Uterus (tissue), 4 donors: ENCODE results near the gene BICD1. TPM values are rescaled to one million over a fixed set of nuclear protein-coding genes. Genes with fewer than 3 reads are reported as not detected.

Experiments used
- DNase-seq, 2 donors: peaks; one replicate each; pipeline ENCODE4 v3.0.0-alpha.2; 2019 to 2020
- H3K27ac ChIP-seq, 2 donors: fragments of 200-600 bp; sonication (generic); 1 replicate in 1 of 2; 2 replicates in 1 of 2; pipeline ENCODE4 v1.5.1; 2016 to 2018
- H3K27me3 ChIP-seq, 2 donors: fragments of 200-600 bp; sonication (generic); one replicate each; pipeline ENCODE4 v1.5.1; 2018 to 2019; ENCODE audit warnings: control low read depth in 1 of 2
- H3K36me3 ChIP-seq, 2 donors: fragments of 200-600 bp; sonication (generic); one replicate each; pipeline ENCODE4 v1.5.1; 2019; ENCODE audit warnings: control low read depth in 1 of 2
- H3K4me1 ChIP-seq, 2 donors: fragments of 200-600 bp; sonication (generic); one replicate each; pipeline ENCODE4 v1.5.1; 2018 to 2019; ENCODE audit warnings: control low read depth in 1 of 2
- H3K4me3 ChIP-seq, 2 donors: fragments of 200-600 bp; sonication (generic); 1 replicate in 1 of 2; 2 replicates in 1 of 2; pipeline ENCODE4 v1.5.1; 2018 to 2019; ENCODE audit warnings: mild to moderate bottlenecking in 1 of 2
- H3K9me3 ChIP-seq, 2 donors: fragments of 200-600 bp; sonication (generic); one replicate each; pipeline ENCODE4 v1.5.1; 2019; ENCODE audit warnings: control low read depth in 1 of 2
- POLR2A ChIP-seq, 2 donors: fragments of 450-650 bp; IDR thresholded peaks; one replicate each; pipeline ENCODE4 v1.6.1; 2016; ENCODE audit warnings: antibody characterized with exemption in 2 of 2, mild to moderate bottlenecking in 1 of 2, moderate library complexity in 1 of 2
- intact Hi-C: fragments of 100-400 bp; cut with DNase I; formaldehyde crosslinking; loops from one replicate; pipeline ENCODE4 v1.15.1; 2023; ENCODE audit warnings: low total_unique reads
- total RNA-seq, 4 donors: library from RNA; depleted of rRNA in 3 of 4; stranded (reverse); fragments of >200 nt in 3 of 4; gene quantifications; one replicate each; pipeline versions ENCODE4 v1.1.0 to v1.2.4, GENCODE V29; 2014 to 2023
- TF ChIP-seq, protein P1 (sequence below), 4 experiments: fragments of 200-600 bp in 2 of 4; fragments of 450-650 bp in 2 of 4; sonication (generic) in 2 of 4; IDR thresholded peaks; one replicate each; pipeline ENCODE4 v1.5.1; 2016 to 2019; ENCODE audit warnings: antibody characterized with exemption in 4 of 4, mild to moderate bottlenecking in 2 of 4, moderate library complexity in 1 of 4
- donor health status: DM: yes; HTN: yes; CAD: no.

Gene BICD1
- total RNA-seq, 4 donors from 2014 or later: 19.4 to 219 (median 40.9) TPM

DNA sequence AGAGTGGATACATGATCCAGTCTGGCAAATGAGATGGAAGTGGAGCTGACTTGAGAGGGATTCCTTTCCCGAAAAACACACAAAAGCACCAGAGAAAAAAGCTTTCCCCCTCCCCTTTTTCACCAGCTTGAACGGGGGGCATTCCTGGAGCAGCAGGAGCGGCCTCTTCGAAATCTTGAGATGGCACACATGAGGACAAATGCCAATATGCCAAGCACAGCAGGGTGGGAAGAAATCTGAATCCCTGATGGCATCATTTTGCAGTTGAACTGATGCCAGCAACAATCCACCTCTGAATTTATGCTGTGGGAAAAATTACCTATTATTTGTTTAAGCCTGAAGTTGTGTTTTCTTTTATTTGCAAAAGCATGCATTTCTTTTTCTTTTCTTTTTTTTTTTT is 29.7 kb upstream of the BICD1 start:
- Histone ChIP-seq H3K9me3 (no peaks in the 10 kb centered on the region), H3K4me1 (no peaks in the 10 kb centered on the region), H3K27ac (no peak overlapping the region), H3K27me3 (no peaks in the 10 kb centered on the region), H3K36me3 (no peaks in the 10 kb centered on the region), H3K4me3 (no peak overlapping the region)
- DNase-seq: no peak
- intact Hi-C loops: no loop called here
- TF ChIP-seq, protein P1, sequence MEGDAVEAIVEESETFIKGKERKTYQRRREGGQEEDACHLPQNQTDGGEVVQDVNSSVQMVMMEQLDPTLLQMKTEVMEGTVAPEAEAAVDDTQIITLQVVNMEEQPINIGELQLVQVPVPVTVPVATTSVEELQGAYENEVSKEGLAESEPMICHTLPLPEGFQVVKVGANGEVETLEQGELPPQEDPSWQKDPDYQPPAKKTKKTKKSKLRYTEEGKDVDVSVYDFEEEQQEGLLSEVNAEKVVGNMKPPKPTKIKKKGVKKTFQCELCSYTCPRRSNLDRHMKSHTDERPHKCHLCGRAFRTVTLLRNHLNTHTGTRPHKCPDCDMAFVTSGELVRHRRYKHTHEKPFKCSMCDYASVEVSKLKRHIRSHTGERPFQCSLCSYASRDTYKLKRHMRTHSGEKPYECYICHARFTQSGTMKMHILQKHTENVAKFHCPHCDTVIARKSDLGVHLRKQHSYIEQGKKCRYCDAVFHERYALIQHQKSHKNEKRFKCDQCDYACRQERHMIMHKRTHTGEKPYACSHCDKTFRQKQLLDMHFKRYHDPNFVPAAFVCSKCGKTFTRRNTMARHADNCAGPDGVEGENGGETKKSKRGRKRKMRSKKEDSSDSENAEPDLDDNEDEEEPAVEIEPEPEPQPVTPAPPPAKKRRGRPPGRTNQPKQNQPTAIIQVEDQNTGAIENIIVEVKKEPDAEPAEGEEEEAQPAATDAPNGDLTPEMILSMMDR (IDR thresholded peaks at IDR 0.05): no peak
- no peak for TF ChIP-seq POLR2A (IDR thresholded peaks at IDR 0.05)

DNA sequence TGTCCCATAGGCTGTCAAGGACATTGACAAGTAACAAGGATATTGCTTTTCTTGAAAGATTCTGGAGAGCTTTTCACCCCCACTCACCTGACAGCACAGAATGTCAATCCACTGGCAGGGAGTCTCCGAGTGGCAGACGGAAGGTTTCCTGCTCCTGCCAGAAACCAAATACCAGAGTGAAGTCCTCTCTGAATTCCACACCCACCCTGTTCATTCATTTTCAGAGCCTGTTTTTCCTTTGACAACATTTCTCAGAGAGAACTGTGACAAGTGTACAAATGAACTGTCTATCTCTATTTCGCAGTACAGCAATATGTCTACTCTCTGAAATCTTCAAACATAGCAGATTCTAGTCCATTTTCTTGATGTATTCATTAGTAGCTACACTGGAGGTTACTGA is 26.2 kb upstream of the BICD1 start:
- H3K27ac ChIP-seq: no peak overlapping the region
- H3K4me1 ChIP-seq: no peaks in the 10 kb centered on the region
- H3K4me3 ChIP-seq: no peak overlapping the region
- H3K9me3 ChIP-seq: no peaks in the 10 kb centered on the region
- DNase-seq: no peak
- intact Hi-C loops: no loop called here
- no peaks in the 10 kb centered on the region for H3K36me3 ChIP-seq
- TF ChIP-seq, protein P1 (IDR thresholded peaks at IDR 0.05): no peak
- TF ChIP-seq POLR2A (IDR thresholded peaks at IDR 0.05): no peak
- no peaks in the 10 kb centered on the region for H3K27me3 ChIP-seq

DNA sequence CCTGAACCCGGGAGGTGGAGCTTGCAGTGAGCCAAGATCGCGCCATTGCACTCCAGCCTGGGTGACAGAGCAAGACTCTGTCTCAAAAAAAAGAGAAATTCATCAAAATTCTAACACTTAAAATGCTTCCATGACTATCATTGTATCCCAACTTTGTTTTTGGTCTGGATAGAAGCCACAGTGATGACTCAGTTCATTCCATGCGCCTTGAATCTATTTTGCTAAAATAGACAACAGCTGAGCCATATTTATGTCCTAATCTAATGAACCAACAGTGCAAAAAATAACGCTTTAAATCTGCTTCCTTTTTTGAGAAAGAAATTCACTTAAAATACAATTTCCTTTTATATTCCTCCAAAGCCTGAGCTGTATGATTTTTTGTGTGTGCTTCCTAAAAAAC is 23.2 kb upstream of the BICD1 start:
- no peak for TF ChIP-seq POLR2A (IDR thresholded peaks at IDR 0.05)
- TF ChIP-seq, protein P1 (IDR thresholded peaks at IDR 0.05): no peak
- no peaks in the 10 kb centered on the region for H3K27me3 ChIP-seq
- no peak for DNase-seq
- H3K27ac ChIP-seq: peak overlapping the region; percentile 30 to 55
- H3K36me3 ChIP-seq: no peaks in the 10 kb centered on the region
- no peaks in the 10 kb centered on the region for H3K4me1 ChIP-seq
- intact Hi-C loops: no loop called here
- no peaks in the 10 kb centered on the region for H3K9me3 ChIP-seq
- no peak overlapping the region for H3K4me3 ChIP-seq

DNA sequence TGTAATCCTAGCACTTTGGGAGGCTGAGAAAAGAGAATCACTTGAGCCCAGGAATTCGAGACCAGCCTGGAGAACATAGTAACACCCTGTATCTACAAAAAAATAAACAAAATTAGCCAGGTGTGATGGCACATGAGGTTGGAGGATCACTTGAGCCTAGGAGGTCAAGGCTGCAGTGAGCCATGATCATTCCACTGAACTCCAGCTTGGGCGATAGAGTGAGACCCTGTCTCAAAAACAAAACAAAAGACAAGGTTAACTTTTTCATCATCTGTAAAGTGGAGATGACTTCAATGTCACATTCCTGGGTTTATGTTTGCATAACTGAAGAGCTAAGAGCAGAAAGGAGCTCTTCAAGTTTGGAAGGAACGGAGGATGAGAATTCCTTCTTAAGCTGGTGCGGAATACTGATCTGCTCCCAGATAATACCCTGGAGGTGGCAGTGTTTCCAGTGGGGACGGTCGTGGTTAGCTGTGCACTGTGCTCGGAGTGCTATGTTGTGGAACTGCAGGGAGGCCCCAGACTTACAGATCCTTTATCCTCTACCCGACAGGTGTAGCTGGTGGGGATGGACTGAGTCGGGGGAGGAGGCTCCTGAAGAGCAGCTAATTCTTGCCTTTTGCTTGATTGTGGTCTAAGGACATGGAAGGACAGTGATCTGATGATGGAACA is 22.5 kb upstream of the BICD1 start:
- DNase-seq: no peak
- Histone ChIP-seq H3K9me3 (no peaks in the 10 kb centered on the region), H3K4me1 (no peaks in the 10 kb centered on the region), H3K36me3 (no peaks in the 10 kb centered on the region), H3K27ac (peak overlapping the region; percentile 30 to 55), H3K27me3 (no peaks in the 10 kb centered on the region), H3K4me3 (no peak overlapping the region)
- intact Hi-C loops: no loop called here
- TF ChIP-seq POLR2A (IDR thresholded peaks at IDR 0.05): no peak
- TF ChIP-seq, protein P1 (IDR thresholded peaks at IDR 0.05): no peak

DNA sequence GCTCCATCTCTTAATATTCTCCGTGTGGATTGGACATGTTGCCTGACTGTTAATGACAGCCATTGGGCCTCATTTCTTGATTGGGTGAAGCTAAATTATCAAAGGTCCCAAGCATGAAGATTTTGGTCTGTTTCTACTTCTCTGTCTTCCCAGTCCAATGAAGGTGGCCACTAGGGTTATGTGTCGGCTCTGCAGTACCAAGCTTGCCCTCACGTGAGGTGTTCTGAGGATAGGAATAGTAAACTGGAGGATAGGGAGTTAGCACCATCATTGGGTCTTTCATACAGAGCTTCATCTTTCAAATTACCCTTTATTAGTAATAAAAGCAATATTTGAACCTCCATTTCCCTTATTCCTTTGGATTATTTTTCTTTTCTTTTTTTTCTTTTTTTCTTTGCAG is 21.9 kb upstream of the BICD1 start:
- Histone ChIP-seq H3K27ac (no peak overlapping the region), H3K27me3 (no peaks in the 10 kb centered on the region), H3K36me3 (no peaks in the 10 kb centered on the region), H3K9me3 (no peaks in the 10 kb centered on the region), H3K4me3 (no peak overlapping the region), H3K4me1 (no peaks in the 10 kb centered on the region)
- intact Hi-C loops: no loop called here
- no peak for DNase-seq
- TF ChIP-seq, protein P1 (IDR thresholded peaks at IDR 0.05): no peak
- no peak for TF ChIP-seq POLR2A (IDR thresholded peaks at IDR 0.05)
